Neural cell (in vitro differentiated cells): ENCODE measurements around the gene MYOZ2. TPM values are rescaled to one million over a fixed set of nuclear protein-coding genes. Genes with fewer than 3 reads are reported as not detected.

ENCODE experiments used
- H2AFZ ChIP-seq: fragments of 200-600, 300-800 bp; sonication (generic), shearing (Covaris generic); 2 replicates; pipeline ENCODE4 v1.6.0; 2014; ENCODE audit warnings: low read depth, mild to moderate bottlenecking, antibody characterized with exemption, low read length, moderate library complexity
- H3F3A ChIP-seq: fragments of 200-600 bp; shearing (Covaris generic); 2 replicates; pipeline ENCODE4 v1.6.1; 2016; ENCODE audit warnings: mild to moderate bottlenecking, moderate library complexity, mixed read lengths, antibody characterized with exemption, low read length; ENCODE audit not compliant: insufficient read depth, poor library complexity, severe bottlenecking
- H3K27ac ChIP-seq: fragments of 200-600, 300-800 bp; sonication (generic), shearing (Covaris generic); 2 replicates; pipeline ENCODE4 v1.5.1; 2014; ENCODE audit warnings: mild to moderate bottlenecking, low read length, moderate library complexity
- H3K27me3 ChIP-seq: fragments of 300-800, 200-600 bp; sonication (generic), shearing (Covaris generic); 2 replicates; pipeline ENCODE4 v1.6.0; 2014; ENCODE audit warnings: mild to moderate bottlenecking, low read depth, low read length, moderate library complexity; ENCODE audit not compliant: insufficient read depth
- H3K36me3 ChIP-seq: fragments of 300-800, 200-600 bp; sonication (generic), shearing (Covaris generic); 2 replicates; pipeline ENCODE4 v1.5.1; 2014; ENCODE audit warnings: mild to moderate bottlenecking, antibody characterized with exemption, low read length, moderate library complexity; ENCODE audit not compliant: insufficient read depth
- H3K4me2 ChIP-seq: fragments of 300-800, 200-600 bp; sonication (generic), shearing (Covaris generic); 2 replicates; pipeline ENCODE4 v1.6.0; 2014; ENCODE audit warnings: mild to moderate bottlenecking, low read length
- H3K4me3 ChIP-seq: fragments of 300-800, 200-600 bp; sonication (generic), shearing (Covaris generic); 2 replicates; pipeline ENCODE4 v1.5.1; 2014; ENCODE audit warnings: mild to moderate bottlenecking, low read length, moderate library complexity
- H3K79me2 ChIP-seq: fragments of 200-600 bp; shearing (Covaris generic); replicated peaks from 2 replicates; pipeline ENCODE4 v1.6.0; 2014; ENCODE audit warnings: mild to moderate bottlenecking, low read length, moderate library complexity; ENCODE audit not compliant: insufficient read depth
- H3K9ac ChIP-seq: fragments of 300-800, 200-600 bp; sonication (generic), shearing (Covaris generic); 2 replicates; pipeline ENCODE4 v1.6.1; 2016; ENCODE audit warnings: mild to moderate bottlenecking, low read length, mixed read lengths
- H3K9me2 ChIP-seq: fragments of 200-600 bp; shearing (Covaris generic); 2 replicates; pipeline ENCODE4 v1.6.1; 2016; ENCODE audit warnings: mild to moderate bottlenecking, low read length, mixed read lengths; ENCODE audit not compliant: insufficient read depth
- H3K9me3 ChIP-seq: fragments of 200-600, 300-800 bp; sonication (generic), shearing (Covaris generic); 2 replicates; pipeline ENCODE4 v1.6.1; 2016; ENCODE audit warnings: mild to moderate bottlenecking, mixed run types, low read length, moderate library complexity, mixed read lengths
- H4K20me1 ChIP-seq: fragments of 200-600 bp; shearing (Covaris generic); 2 replicates; pipeline ENCODE4 v1.6.1; 2016; ENCODE audit warnings: mild to moderate bottlenecking, mixed run types; ENCODE audit not compliant: insufficient read depth
- EZH2 ChIP-seq: fragments of 200-600, 300-800 bp; shearing (Covaris generic), sonication (generic); IDR thresholded peaks from 2 replicates; pipeline ENCODE4 v1.6.1; 2014; ENCODE audit warnings: antibody characterized with exemption, low read length, borderline replicate concordance, mild to moderate bottlenecking; ENCODE audit not compliant: insufficient read depth, poor library complexity, severe bottlenecking
- MXI1 ChIP-seq: fragments of 450-650 bp; conservative IDR thresholded peaks from 2 replicates; pipeline ENCODE4 v1.6.1; 2014; ENCODE audit warnings: antibody characterized with exemption, mild to moderate bottlenecking; ENCODE audit not compliant: poor library complexity, severe bottlenecking
- POLR2AphosphoS5 ChIP-seq: IDR thresholded peaks from 2 replicates; pipeline ENCODE4 v1.6.1; 2012
- RAD21 ChIP-seq: fragments of 450-650 bp; conservative IDR thresholded peaks from 2 replicates; pipeline ENCODE4 v1.6.1; 2014; ENCODE audit warnings: antibody characterized with exemption, mild to moderate bottlenecking, moderate library complexity
- SMC3 ChIP-seq: fragments of 450-650 bp; conservative IDR thresholded peaks from 2 replicates; pipeline ENCODE4 v1.6.1; 2014; ENCODE audit warnings: antibody characterized with exemption, mild to moderate bottlenecking, moderate library complexity; ENCODE audit not compliant: poor library complexity
- polyA plus RNA-seq: library from polyadenylated mRNA; depleted of rRNA; stranded (reverse); fragments of >200 nt; gene quantifications from 2 replicates; pipeline ENCODE4 v1.2.3, GENCODE V29; 2014
- TF ChIP-seq, protein P1 (sequence below): fragments of 450-650 bp; IDR thresholded peaks from 2 replicates; pipeline ENCODE4 v1.5.1; 2014; ENCODE audit warnings: antibody characterized with exemption, mild to moderate bottlenecking, moderate library complexity; ENCODE audit not compliant: poor library complexity, severe bottlenecking
- TF ChIP-seq, protein P2 (sequence below): IDR thresholded peaks from 2 replicates; pipeline ENCODE4 v1.6.1; 2012; ENCODE audit warnings: borderline replicate concordance

Gene MYOZ2
- polyA plus RNA-seq, 1 donor from 2014 or later, result not detected

DNA sequence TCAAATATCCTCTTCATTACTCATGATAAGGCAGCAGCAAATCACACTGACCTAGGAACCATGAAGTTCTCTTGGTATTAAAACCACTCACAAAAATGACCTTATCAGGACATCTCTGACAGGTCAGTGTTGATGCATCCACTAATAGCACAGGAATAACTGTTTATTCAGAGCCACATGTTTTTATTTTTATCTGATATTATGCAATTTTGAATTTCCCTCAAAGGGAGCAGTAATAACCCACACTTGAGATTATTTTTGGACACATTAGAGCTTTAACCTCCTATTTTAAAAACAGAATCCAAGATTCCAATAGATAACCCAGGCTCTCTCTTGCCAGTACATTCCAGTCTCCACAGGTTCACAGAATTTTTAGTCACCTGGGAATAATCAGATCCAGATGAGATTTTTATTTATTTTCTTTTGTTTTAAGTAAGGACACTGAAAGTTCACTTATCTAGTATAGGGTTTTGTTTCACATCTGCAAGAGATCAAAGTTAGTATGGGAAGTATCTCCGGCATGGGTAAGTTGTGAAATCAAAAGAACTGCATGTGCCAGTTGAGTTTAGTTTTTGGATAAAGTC lies 36.3 kb upstream of the MYOZ2 start:
- H3K4me2 ChIP-seq, result no peak overlapping the region
- no peaks in the 10 kb centered on the region for H3K36me3 ChIP-seq

DNA sequence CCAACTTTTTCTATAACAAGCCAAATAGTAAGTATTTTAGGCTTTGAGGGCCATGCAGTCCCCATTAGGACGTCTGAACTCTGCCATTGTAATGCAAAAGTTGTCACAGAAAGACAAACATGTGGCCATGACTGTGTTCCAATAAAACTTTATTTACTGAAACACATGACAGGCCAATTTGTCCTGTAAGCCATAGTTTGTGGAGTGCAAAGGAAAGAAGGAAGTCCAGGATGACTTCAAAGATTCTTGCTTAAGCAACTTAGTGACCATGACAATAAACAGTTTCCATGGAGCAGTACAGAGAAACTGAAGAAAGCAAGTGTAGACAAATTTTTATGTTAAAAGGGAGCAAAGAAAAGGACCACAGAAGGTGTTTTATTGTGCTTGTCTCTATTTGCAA lies 35.0 kb upstream of the MYOZ2 start:
- no peaks in the 10 kb centered on the region for H4K20me1 ChIP-seq
- no peak overlapping the region for H3K27ac ChIP-seq
- no peaks in the 10 kb centered on the region for H3K36me3 ChIP-seq
- no peak overlapping the region for H2AFZ ChIP-seq
- no peak for TF ChIP-seq SMC3
- no peak for TF ChIP-seq MXI1
- no peaks in the 10 kb centered on the region for H3F3A ChIP-seq
- H3K9me2 ChIP-seq, result no peaks in the 10 kb centered on the region
- no peaks in the 10 kb centered on the region for H3K27me3 ChIP-seq
- H3K9me3 ChIP-seq, result no peaks in the 10 kb centered on the region
- H3K79me2 ChIP-seq, result no peaks in the 10 kb centered on the region
- H3K4me2 ChIP-seq, result no peak overlapping the region
- no peak overlapping the region for H3K4me3 ChIP-seq
- H3K9ac ChIP-seq, result no peak overlapping the region

More for the DNA sequence above, 36.3 kb upstream of the MYOZ2 start:
- H3K79me2 ChIP-seq, result no peaks in the 10 kb centered on the region
- no peaks in the 10 kb centered on the region for H3K27me3 ChIP-seq
- TF ChIP-seq POLR2AphosphoS5, result no peak
- no peaks in the 10 kb centered on the region for H4K20me1 ChIP-seq
- no peak overlapping the region for H3K4me3 ChIP-seq
- no peaks in the 10 kb centered on the region for H3K9me2 ChIP-seq
- H3K9me3 ChIP-seq, result no peaks in the 10 kb centered on the region
- no peak overlapping the region for H3K9ac ChIP-seq
- H3F3A ChIP-seq, result no peaks in the 10 kb centered on the region
- no peak overlapping the region for H2AFZ ChIP-seq
- H3K27ac ChIP-seq, result no peak overlapping the region

DNA sequence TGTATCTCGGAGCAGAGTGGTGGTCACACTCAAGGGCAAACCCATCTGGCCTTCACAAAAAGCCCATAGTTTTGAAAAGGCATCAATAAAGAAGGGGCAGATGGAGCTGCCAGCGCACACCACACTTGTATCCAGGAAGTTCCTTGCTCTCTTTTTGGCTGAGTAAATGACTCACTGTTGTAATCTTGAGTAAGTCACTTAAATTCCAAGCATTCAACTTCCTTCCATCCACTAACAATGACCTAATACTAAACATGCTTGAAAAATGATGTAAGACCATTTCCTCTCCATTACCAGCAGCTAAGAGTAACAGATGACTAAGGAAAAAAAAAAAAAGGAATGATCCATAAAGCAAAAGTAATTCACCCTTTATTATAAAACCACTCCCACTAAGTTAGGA lies 32.4 kb upstream of the MYOZ2 start:
- Histone ChIP-seq H3F3A (no peaks in the 10 kb centered on the region), H3K27me3 (no peaks in the 10 kb centered on the region), H3K27ac (no peak overlapping the region), H3K36me3 (no peaks in the 10 kb centered on the region), H4K20me1 (no peaks in the 10 kb centered on the region), H3K79me2 (no peaks in the 10 kb centered on the region), H3K4me3 (no peak overlapping the region), H3K9me2 (no peaks in the 10 kb centered on the region), H3K4me2 (no peak overlapping the region), H2AFZ (no peak overlapping the region), H3K9me3 (no peaks in the 10 kb centered on the region), H3K9ac (no peak overlapping the region)
- TF ChIP-seq, protein P1, sequence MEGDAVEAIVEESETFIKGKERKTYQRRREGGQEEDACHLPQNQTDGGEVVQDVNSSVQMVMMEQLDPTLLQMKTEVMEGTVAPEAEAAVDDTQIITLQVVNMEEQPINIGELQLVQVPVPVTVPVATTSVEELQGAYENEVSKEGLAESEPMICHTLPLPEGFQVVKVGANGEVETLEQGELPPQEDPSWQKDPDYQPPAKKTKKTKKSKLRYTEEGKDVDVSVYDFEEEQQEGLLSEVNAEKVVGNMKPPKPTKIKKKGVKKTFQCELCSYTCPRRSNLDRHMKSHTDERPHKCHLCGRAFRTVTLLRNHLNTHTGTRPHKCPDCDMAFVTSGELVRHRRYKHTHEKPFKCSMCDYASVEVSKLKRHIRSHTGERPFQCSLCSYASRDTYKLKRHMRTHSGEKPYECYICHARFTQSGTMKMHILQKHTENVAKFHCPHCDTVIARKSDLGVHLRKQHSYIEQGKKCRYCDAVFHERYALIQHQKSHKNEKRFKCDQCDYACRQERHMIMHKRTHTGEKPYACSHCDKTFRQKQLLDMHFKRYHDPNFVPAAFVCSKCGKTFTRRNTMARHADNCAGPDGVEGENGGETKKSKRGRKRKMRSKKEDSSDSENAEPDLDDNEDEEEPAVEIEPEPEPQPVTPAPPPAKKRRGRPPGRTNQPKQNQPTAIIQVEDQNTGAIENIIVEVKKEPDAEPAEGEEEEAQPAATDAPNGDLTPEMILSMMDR, result no peak
- no peak for TF ChIP-seq EZH2
- TF ChIP-seq, protein P2, sequence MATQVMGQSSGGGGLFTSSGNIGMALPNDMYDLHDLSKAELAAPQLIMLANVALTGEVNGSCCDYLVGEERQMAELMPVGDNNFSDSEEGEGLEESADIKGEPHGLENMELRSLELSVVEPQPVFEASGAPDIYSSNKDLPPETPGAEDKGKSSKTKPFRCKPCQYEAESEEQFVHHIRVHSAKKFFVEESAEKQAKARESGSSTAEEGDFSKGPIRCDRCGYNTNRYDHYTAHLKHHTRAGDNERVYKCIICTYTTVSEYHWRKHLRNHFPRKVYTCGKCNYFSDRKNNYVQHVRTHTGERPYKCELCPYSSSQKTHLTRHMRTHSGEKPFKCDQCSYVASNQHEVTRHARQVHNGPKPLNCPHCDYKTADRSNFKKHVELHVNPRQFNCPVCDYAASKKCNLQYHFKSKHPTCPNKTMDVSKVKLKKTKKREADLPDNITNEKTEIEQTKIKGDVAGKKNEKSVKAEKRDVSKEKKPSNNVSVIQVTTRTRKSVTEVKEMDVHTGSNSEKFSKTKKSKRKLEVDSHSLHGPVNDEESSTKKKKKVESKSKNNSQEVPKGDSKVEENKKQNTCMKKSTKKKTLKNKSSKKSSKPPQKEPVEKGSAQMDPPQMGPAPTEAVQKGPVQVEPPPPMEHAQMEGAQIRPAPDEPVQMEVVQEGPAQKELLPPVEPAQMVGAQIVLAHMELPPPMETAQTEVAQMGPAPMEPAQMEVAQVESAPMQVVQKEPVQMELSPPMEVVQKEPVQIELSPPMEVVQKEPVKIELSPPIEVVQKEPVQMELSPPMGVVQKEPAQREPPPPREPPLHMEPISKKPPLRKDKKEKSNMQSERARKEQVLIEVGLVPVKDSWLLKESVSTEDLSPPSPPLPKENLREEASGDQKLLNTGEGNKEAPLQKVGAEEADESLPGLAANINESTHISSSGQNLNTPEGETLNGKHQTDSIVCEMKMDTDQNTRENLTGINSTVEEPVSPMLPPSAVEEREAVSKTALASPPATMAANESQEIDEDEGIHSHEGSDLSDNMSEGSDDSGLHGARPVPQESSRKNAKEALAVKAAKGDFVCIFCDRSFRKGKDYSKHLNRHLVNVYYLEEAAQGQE, result no peak
- no peak for TF ChIP-seq RAD21
